ENCODE measurements around the gene AADAC. TPM values are rescaled to one million over a fixed set of nuclear protein-coding genes. Genes with fewer than 3 reads are reported as not detected.
"Not testable (repeated sequence)": the region's sequence is repeated elsewhere in the genome, so short reads cannot be mapped to it uniquely, and the experiment has no call there.

Gene AADAC
- total and polyA plus RNA-seq, 4 donors = 0.77 to 11.5 TPM; not detected in 2

DNA sequence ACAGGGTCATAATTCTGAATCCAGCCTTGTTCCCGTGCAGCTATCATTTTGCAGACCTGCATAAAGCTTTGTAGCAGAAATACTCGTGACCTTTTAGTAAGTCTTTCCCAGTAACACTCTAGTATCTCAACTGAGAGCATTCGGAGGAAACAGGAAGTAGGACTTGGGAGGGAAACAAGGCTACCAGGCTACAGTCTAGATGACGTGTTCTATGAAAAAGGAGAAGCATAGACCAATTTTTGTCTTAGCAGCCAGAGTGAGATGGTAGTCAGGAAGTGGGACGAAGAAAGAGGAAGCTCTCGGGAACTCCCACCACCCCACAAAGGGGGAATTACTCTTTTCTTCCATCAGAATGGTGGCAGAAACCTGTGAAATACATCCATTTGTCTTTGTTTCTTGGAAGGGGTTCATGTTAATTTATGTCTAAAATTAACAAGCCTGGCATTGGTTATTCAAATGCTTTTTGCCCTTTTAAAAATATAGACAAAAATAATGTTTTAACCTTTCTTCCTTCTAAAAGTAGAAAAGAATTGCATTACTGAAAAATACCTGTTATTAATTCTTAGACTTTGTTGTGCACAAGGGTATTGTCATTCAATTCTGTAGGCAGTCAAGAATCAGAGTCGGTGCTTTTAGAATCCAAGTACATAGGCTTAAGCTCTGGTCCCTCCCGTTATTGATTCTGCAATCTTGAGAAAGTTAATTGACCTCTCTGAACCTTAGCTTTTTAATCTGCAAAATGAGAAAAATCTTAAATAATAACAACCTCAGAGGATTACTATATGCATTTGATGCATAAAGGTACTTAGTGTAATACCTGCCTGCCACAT, 57.9 kb downstream of the AADAC start:
- DNase-seq (no peak), ATAC-seq (ENCODE audit: low FRiP score) (peak; percentile 54)
- intact Hi-C loops (cut with DNase I) = no loop called here
- 54 to 56% methylated on average over 8 of the region's 8 CpGs for WGBS, 2 donors
- H3K4me1 ChIP-seq (ENCODE audit: control insufficient read depth in 1 of 2, insufficient read depth in 2 of 2, low read length in 2 of 2) = peaks cover 0 to 3% of the 10 kb centered on the region in 2 donors
- no peaks in the 10 kb centered on the region for H3K36me3 ChIP-seq (ENCODE audit: control insufficient read depth in 1 of 2, insufficient read depth in 2 of 2, low read length in 1 of 2)
- no peak overlapping the region for H3K4me3 ChIP-seq (ENCODE audit: low read length in 2 of 2)
- H3K27me3 ChIP-seq (ENCODE audit: control insufficient read depth in 1 of 2, insufficient read depth in 2 of 2, low read length in 1 of 2) = no peaks in the 10 kb centered on the region
- H3K27ac ChIP-seq (ENCODE audit: low read depth in 1 of 2, low read length in 2 of 2) = no peak overlapping the region
- no peaks in the 10 kb centered on the region for H3K9me3 ChIP-seq (ENCODE audit: control insufficient read depth, low read length)

DNA sequence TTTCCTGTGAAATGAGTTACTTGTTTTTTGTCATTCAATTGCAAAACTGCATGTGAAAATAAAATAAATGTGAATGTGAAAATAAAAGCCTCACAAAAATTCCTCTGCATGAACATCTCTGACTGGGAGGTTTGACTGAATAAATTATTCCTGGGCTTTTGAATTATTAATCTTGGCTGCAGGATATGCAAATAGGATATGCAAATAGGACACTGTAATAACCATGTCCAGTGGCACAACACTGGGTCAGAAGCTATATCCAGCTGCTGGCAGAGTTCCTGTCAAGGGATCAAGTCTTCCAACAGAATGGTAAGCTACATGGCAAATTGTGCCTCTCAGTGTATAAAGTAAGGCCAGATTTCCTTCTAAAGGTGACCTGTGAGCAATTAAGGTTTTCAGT, 59.5 kb downstream of the AADAC start, which contains the start of gene SUCNR1:
Gene SUCNR1 (plus strand): TSS at position 246 of the 400 bp plus-strand sequence. CDS start 6,250 bp downstream, outside the sequence.
- H3K27ac ChIP-seq (ENCODE audit: low read depth in 1 of 2, low read length in 2 of 2) = no peak within 1 kb of the TSS
- intact Hi-C loops (cut with DNase I) = no loop called here
- no peak within 1 kb of the TSS for H3K4me3 ChIP-seq (ENCODE audit: low read length in 2 of 2)
- no peaks in the 10 kb centered on the region for H3K36me3 ChIP-seq (ENCODE audit: control insufficient read depth in 1 of 2, insufficient read depth in 2 of 2, low read length in 1 of 2)
- no peak for ATAC-seq (ENCODE audit: low FRiP score)
- H3K27me3 ChIP-seq (ENCODE audit: control insufficient read depth in 1 of 2, insufficient read depth in 2 of 2, low read length in 1 of 2) = no peaks in the 10 kb centered on the region
- no peaks in the 10 kb centered on the region for H3K9me3 ChIP-seq (ENCODE audit: control insufficient read depth, low read length)
- DNase-seq = no peak
- H3K4me1 ChIP-seq (ENCODE audit: control insufficient read depth in 1 of 2, insufficient read depth in 2 of 2, low read length in 2 of 2) = peaks cover 0 to 3% of the 10 kb centered on the region in 2 donors

DNA sequence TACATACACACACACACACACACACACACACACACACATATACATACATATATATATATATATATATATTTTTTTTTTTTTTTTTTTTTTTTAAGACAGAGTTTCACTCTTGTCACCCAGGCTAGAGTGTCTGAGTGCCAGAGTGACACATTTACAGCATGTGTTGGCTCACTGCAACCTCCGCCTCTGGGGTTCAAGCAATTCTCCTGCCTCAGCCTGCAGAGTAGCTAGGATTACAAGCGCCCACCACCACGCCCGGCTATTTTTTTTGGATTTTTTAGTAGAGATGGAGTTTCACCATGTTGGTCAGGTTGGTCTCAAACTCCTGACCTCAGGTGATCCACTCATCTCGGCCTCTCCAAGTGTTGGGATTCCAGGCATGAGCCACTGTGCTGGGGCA, 60.2 kb downstream of the AADAC start:
- intact Hi-C loops (cut with DNase I); H3K9me3 ChIP-seq (ENCODE audit: control insufficient read depth, low read length); H3K4me1 ChIP-seq (ENCODE audit: control insufficient read depth in 1 of 2, insufficient read depth in 2 of 2, low read length in 2 of 2); DNase-seq; H3K36me3 ChIP-seq (ENCODE audit: control insufficient read depth in 1 of 2, insufficient read depth in 2 of 2, low read length in 1 of 2); H3K27ac ChIP-seq (ENCODE audit: low read depth in 1 of 2, low read length in 2 of 2); H3K4me3 ChIP-seq (ENCODE audit: low read length in 2 of 2); H3K27me3 ChIP-seq (ENCODE audit: control insufficient read depth in 1 of 2, insufficient read depth in 2 of 2, low read length in 1 of 2); ATAC-seq (ENCODE audit: low FRiP score): not testable (repeated sequence)
- WGBS, 2 donors = 94 to 96% methylated on average over 5 of the region's 5 CpGs

DNA sequence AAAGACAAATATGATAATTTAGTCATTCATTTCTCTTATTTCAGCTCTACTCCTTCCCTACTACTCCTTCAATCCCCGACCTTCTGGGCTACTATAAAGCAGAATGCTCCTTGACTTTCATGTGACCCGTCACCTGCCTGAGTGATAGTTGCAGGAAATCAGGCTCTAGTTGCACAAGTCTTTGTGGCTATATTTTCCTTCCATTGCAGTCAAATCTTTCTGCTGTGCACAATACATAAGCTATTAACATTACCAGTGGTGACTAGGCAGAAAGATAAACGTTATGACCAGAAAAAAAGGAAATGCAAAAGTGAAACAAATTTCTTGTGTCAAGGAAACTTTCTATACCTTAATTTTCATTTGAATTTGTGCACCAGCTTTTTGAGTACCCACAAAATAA, 61.8 kb downstream of the AADAC start:
- no peak for DNase-seq
- Histone ChIP-seq H3K4me1 (ENCODE audit: control insufficient read depth in 1 of 2, insufficient read depth in 2 of 2, low read length in 2 of 2) (peaks cover 2 to 5% of the 10 kb centered on the region in 2 donors), H3K4me3 (ENCODE audit: low read length in 2 of 2) (no peak overlapping the region), H3K27me3 (ENCODE audit: control insufficient read depth in 1 of 2, insufficient read depth in 2 of 2, low read length in 1 of 2) (no peaks in the 10 kb centered on the region), H3K27ac (ENCODE audit: low read depth in 1 of 2, low read length in 2 of 2) (no peak overlapping the region), H3K36me3 (ENCODE audit: control insufficient read depth in 1 of 2, insufficient read depth in 2 of 2, low read length in 1 of 2) (no peaks in the 10 kb centered on the region), H3K9me3 (ENCODE audit: control insufficient read depth, low read length) (no peaks in the 10 kb centered on the region)
- intact Hi-C loops (cut with DNase I) = loop anchor here in 1 of 2 donors (5.0 kb wide), 1 partner anchor 42 kb away; no protein-coding TSS in a partner anchor
- 79 to 81% methylated on average over 3 of the region's 3 CpGs for WGBS, 2 donors
- ATAC-seq (ENCODE audit: low FRiP score) = no peak

DNA sequence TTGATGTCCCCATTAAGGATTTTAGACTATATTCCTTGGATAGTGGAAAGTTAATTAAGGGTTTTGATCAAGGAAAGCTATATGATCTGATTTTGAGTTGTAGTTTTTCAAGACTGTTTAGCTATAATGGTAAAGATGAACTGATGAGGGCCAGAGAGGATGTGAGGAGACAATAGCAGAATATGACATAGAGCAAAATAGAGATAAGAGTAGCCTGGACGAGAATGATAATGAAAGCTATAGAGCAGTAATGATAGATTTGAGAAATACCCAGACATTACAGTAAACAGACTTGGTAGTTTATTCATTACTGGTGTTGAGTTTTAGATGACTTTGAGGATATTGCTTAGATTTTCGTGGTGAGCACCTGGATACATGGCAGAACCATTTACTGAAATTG, 63.4 kb downstream of the AADAC start:
- H3K27ac ChIP-seq (ENCODE audit: low read depth in 1 of 2, low read length in 2 of 2) = no peak overlapping the region
- H3K36me3 ChIP-seq (ENCODE audit: control insufficient read depth in 1 of 2, insufficient read depth in 2 of 2, low read length in 1 of 2) = no peaks in the 10 kb centered on the region
- 89 to 96% methylated on average over 2 of the region's 2 CpGs for WGBS, 2 donors
- ATAC-seq (ENCODE audit: low FRiP score) (no peak), DNase-seq (no peak)
- peaks cover 2 to 3% of the 10 kb centered on the region in 2 donors for H3K4me1 ChIP-seq (ENCODE audit: control insufficient read depth in 1 of 2, insufficient read depth in 2 of 2, low read length in 2 of 2)
- no peaks in the 10 kb centered on the region for H3K9me3 ChIP-seq (ENCODE audit: control insufficient read depth, low read length)
- no peak overlapping the region for H3K4me3 ChIP-seq (ENCODE audit: low read length in 2 of 2)
- intact Hi-C loops (cut with DNase I) = loop anchor here in 1 of 2 donors (5.0 kb wide), 1 partner anchor 40 kb away; no protein-coding TSS in a partner anchor
- H3K27me3 ChIP-seq (ENCODE audit: control insufficient read depth in 1 of 2, insufficient read depth in 2 of 2, low read length in 1 of 2) = no peaks in the 10 kb centered on the region

Other genes starting within 250 kb of the AADAC start
- under 1 TPM in 1 of 2 donors, not detected in 1; 0.24 TPM for gene AADACL2, start 80.2 kb upstream of the AADAC start, total RNA-seq
- gene AADACL2, start 80.2 kb upstream of the AADAC start, polyA plus RNA-seq = not detected
- gene SUCNR1, start 59.5 kb downstream of the AADAC start, total RNA-seq = 1 to 10 TPM; 1.4 to 3.2 TPM
- under 1 TPM; 0.15 to 0.88 TPM for gene SUCNR1, start 59.5 kb downstream of the AADAC start, polyA plus RNA-seq

Measured in aorta (tissue), 5 donors.